CD4-positive, alpha-beta T cell treated with Interleukin-17A for 4 hours (primary cell): ENCODE data around the gene ANKRD22.
"Not testable (repeated sequence)": the region's sequence is repeated elsewhere in the genome, so short reads cannot be mapped to it uniquely, and the experiment has no call there.

ENCODE experiments used
- DNase-seq: peaks from one replicate; pipeline ENCODE4 v3.0.0-alpha.2; 2020; ENCODE audit warnings: mixed read lengths

The ANKRD22 gene

GRCh38 chr10:88877298-88877697 lies 25.7 kb upstream of the ANKRD22 start:
- DNase-seq = no peak

- no peak for DNase-seq
Measured at GRCh38 chr10:88875081-88875480, 23.4 kb upstream of the ANKRD22 start.

- DNase-seq = no peak
Measured at GRCh38 chr10:88874281-88874680, 22.6 kb upstream of the ANKRD22 start.

GRCh38 chr10:88873757-88874156 lies 22.1 kb upstream of the ANKRD22 start:
- no peak for DNase-seq

- DNase-seq = no peak
Measured at GRCh38 chr10:88870089-88870488, 18.4 kb upstream of the ANKRD22 start.

- DNase-seq = no peak
Measured at GRCh38 chr10:88866454-88866853, 14.8 kb upstream of the ANKRD22 start.

GRCh38 chr10:88865281-88865876 lies 13.7 kb upstream of the ANKRD22 start:
- no peak for DNase-seq

- no peak for DNase-seq
Measured at GRCh38 chr10:88861036-88861435, 9.4 kb upstream of the ANKRD22 start.

- no peak for DNase-seq
Measured at GRCh38 chr10:88858491-88858890, 6.8 kb upstream of the ANKRD22 start.

GRCh38 chr10:88857831-88858230 lies 6.2 kb upstream of the ANKRD22 start:
- DNase-seq = no peak

- DNase-seq = no peak
Measured at GRCh38 chr10:88854684-88855083, 3.0 kb upstream of the ANKRD22 start.

- DNase-seq = no peak
Measured at GRCh38 chr10:88853155-88853881, 1.7 kb upstream of the ANKRD22 start.

- DNase-seq = no peak
Measured at GRCh38 chr10:88852327-88852726, 683 bp upstream of the ANKRD22 start.

GRCh38 chr10:88850712-88851111 lies 932 bp downstream of the ANKRD22 start:
- DNase-seq = no peak

- no peak for DNase-seq
Measured at GRCh38 chr10:88849234-88849633, 2.4 kb downstream of the ANKRD22 start.

GRCh38 chr10:88848499-88848898 lies 3.1 kb downstream of the ANKRD22 start:
- no peak for DNase-seq

GRCh38 chr10:88843171-88843570 lies 8.5 kb downstream of the ANKRD22 start:
- no peak for DNase-seq

GRCh38 chr10:88841316-88842111 lies 10.1 kb downstream of the ANKRD22 start:
- no peak for DNase-seq

GRCh38 chr10:88840881-88841280 lies 10.8 kb downstream of the ANKRD22 start:
- DNase-seq = no peak

GRCh38 chr10:88840104-88840503 lies 11.5 kb downstream of the ANKRD22 start:
- DNase-seq = no peak

- DNase-seq = no peak
Measured at GRCh38 chr10:88838766-88839350, 12.8 kb downstream of the ANKRD22 start.

- not testable (repeated sequence) for DNase-seq
Measured at GRCh38 chr10:88837632-88838031, 14.0 kb downstream of the ANKRD22 start.

- DNase-seq = no peak
Measured at GRCh38 chr10:88835910-88836221, 15.8 kb downstream of the ANKRD22 start.
